Endodermal cell (in vitro differentiated cells): Measurements from ENCODE around the gene CLINT1. TPM values are rescaled to one million over a fixed set of nuclear protein-coding genes. Genes with fewer than 3 reads are reported as not detected.
"Not testable (repeated sequence)": the region's sequence is repeated elsewhere in the genome, so short reads cannot be mapped to it uniquely, and the experiment has no call there.

ENCODE experiments used
- DNase-seq: peaks from one replicate; pipeline ENCODE4 v3.0.0-alpha.2; 2017
- H3K27ac ChIP-seq: 2 replicates; pipeline ENCODE4 v1.5.1; 2013; ENCODE audit warnings: mild to moderate bottlenecking, low read depth, low read length, moderate library complexity
- H3K27me3 ChIP-seq: 2 replicates; pipeline ENCODE4 v1.6.1; 2013; ENCODE audit warnings: mild to moderate bottlenecking, low read length, moderate library complexity; ENCODE audit not compliant: insufficient read depth, control insufficient read depth, poor library complexity, severe bottlenecking
- H3K36me3 ChIP-seq: 2 replicates; pipeline ENCODE4 v1.7.0; 2013; ENCODE audit warnings: mild to moderate bottlenecking, low read length, moderate library complexity; ENCODE audit not compliant: control insufficient read depth, insufficient read depth
- H3K4me1 ChIP-seq: one replicate; pipeline ENCODE4 v1.7.0; 2013; ENCODE audit warnings: low read length; ENCODE audit not compliant: control insufficient read depth, insufficient read depth
- H3K4me3 ChIP-seq: 2 replicates; pipeline ENCODE4 v1.5.1; 2013; ENCODE audit warnings: mild to moderate bottlenecking, low read length, moderate library complexity
- H3K9ac ChIP-seq: 2 replicates; pipeline ENCODE4 v1.6.1; 2013; ENCODE audit warnings: mild to moderate bottlenecking, low read length, moderate library complexity; ENCODE audit not compliant: poor library complexity, severe bottlenecking; ENCODE audit errors: extremely low read depth
- H3K9me3 ChIP-seq: 2 replicates; pipeline ENCODE4 v1.6.1; 2013; ENCODE audit warnings: mild to moderate bottlenecking, low read length, moderate library complexity; ENCODE audit not compliant: control insufficient read depth
- H3K27ac Mint-ChIP-seq: 2 replicates; pipeline ENCODE4 v1.8.0; 2020; ENCODE audit warnings: mixed read lengths
- H3K27me3 Mint-ChIP-seq: 2 replicates; pipeline ENCODE4 v1.8.0; 2021; ENCODE audit warnings: mild to moderate bottlenecking, mixed read lengths; ENCODE audit not compliant: insufficient read depth
- H3K36me3 Mint-ChIP-seq: 2 replicates; pipeline ENCODE4 v1.8.0; 2020; ENCODE audit warnings: low read depth, mixed read lengths
- H3K4me1 Mint-ChIP-seq: 2 replicates; pipeline ENCODE4 v1.8.0; 2020; ENCODE audit warnings: mixed read lengths
- H3K4me3 Mint-ChIP-seq: 2 replicates; pipeline ENCODE4 v1.8.0; 2020; ENCODE audit warnings: mild to moderate bottlenecking, moderate library complexity, mixed read lengths
- H3K9me3 Mint-ChIP-seq: 2 replicates; pipeline ENCODE4 v1.8.0; 2020; ENCODE audit warnings: mild to moderate bottlenecking, mixed read lengths
- CTCF ChIP-seq: fragments of 200-600 bp; sonication (generic); conservative IDR thresholded peaks from 2 replicates; pipeline ENCODE4 v1.5.0; 2021; ENCODE audit warnings: antibody characterized with exemption, mild to moderate bottlenecking
- WGBS, 2 experiments: methylation state at CpG; one replicate each; pipeline versions ENCODE4 v1.1.5 to v1.1.7; 2013; ENCODE audit warnings: missing lambda C conversion rate in 2 of 2, mixed read lengths in 1 of 2; ENCODE audit not compliant: insufficient coverage in 1 of 2, insufficient read length in 1 of 2; 5-methylcytosine and 5-hydroxymethylcytosine counted together
- total RNA-seq, 2 donors: library from RNA; stranded (reverse); fragmentation: NEBNext Ultra II Directional in 1 of 2; extraction: Animal tissue kit (Norgen Biotek cat#: 25700) in 1 of 2; gene quantifications; 2 replicates in 1 of 2; 3 replicates in 1 of 2; pipeline ENCODE4 v1.2.1, GENCODE V29; 2021

The CLINT1 gene
- total RNA-seq, 2 donors from 2014 or later: 91.6 to 92.7 TPM

- H3K27ac ChIP-seq: no peak overlapping the region
These were observed 256 bp upstream of the CLINT1 start for GRCh38 chr5:157859227-157859575.

GRCh38 chr5:157857816-157858526 is 974 bp downstream of the CLINT1 start:
- peak overlapping the region; percentile 81 for H3K9ac ChIP-seq
- 20 to 47% methylated on average over 3 to 5 of the region's 5 CpGs for WGBS, 2 experiments
- H3K27me3 ChIP-seq: no peaks in the 10 kb centered on the region
- H3K36me3 ChIP-seq: no peaks in the 10 kb centered on the region
- no peaks in the 10 kb centered on the region for H3K9me3 Mint-ChIP-seq
- H3K4me1 ChIP-seq: no peaks in the 10 kb centered on the region
- H3K4me3 Mint-ChIP-seq: peak overlapping the region; percentile 96
- H3K9me3 ChIP-seq: no peaks in the 10 kb centered on the region
- DNase-seq: no peak
- H3K27ac ChIP-seq: peak overlapping the region; percentile 87
- H3K4me3 ChIP-seq: peak overlapping the region; percentile 93
- peaks cover 3% of the 10 kb centered on the region for H3K36me3 Mint-ChIP-seq
- H3K27me3 Mint-ChIP-seq: no peaks in the 10 kb centered on the region
- no peak for TF ChIP-seq CTCF
- peak overlapping the region; percentile 97 for H3K27ac Mint-ChIP-seq
- peaks cover 28% of the 10 kb centered on the region for H3K4me1 Mint-ChIP-seq

More at GRCh38 chr5:157859227-157859575, 256 bp upstream of the CLINT1 start:
- no peak for DNase-seq
- Histone ChIP-seq H3K4me3 (peak overlapping the region; percentile 93), H3K27me3 (no peaks in the 10 kb centered on the region), H3K9me3 (no peaks in the 10 kb centered on the region), H3K9ac (no peak overlapping the region), H3K4me1 (no peaks in the 10 kb centered on the region), H3K36me3 (no peaks in the 10 kb centered on the region)
- Mint-ChIP-seq H3K36me3 (peaks cover 3% of the 10 kb centered on the region), H3K4me3 (peak overlapping the region; percentile 96), H3K4me1 (peaks cover 28% of the 10 kb centered on the region), H3K9me3 (no peaks in the 10 kb centered on the region), H3K27ac (peak overlapping the region; percentile 97), H3K27me3 (no peaks in the 10 kb centered on the region)
- WGBS, 2 experiments: 35 to 80% methylated on average over 2 to 10 of the region's 10 CpGs
- no peak for TF ChIP-seq CTCF

- DNase-seq: peak; percentile 90
- H3K27me3 ChIP-seq: no peaks in the 10 kb centered on the region
- H3K27ac ChIP-seq: no peak overlapping the region
- Mint-ChIP-seq H3K4me3 (no peak overlapping the region), H3K27ac (peak overlapping the region; percentile 61), H3K27me3 (no peaks in the 10 kb centered on the region), H3K4me1 (peaks cover 20% of the 10 kb centered on the region), H3K9me3 (no peaks in the 10 kb centered on the region), H3K36me3 (peaks cover 3% of the 10 kb centered on the region)
- no peaks in the 10 kb centered on the region for H3K9me3 ChIP-seq
- WGBS, 2 experiments: 69 to 78% methylated on average over 5 to 10 of the region's 10 CpGs
- peak; percentile 89 for TF ChIP-seq CTCF
- H3K36me3 ChIP-seq: no peaks in the 10 kb centered on the region
- no peak overlapping the region for H3K9ac ChIP-seq
- no peak overlapping the region for H3K4me3 ChIP-seq
- H3K4me1 ChIP-seq: no peaks in the 10 kb centered on the region
These were observed 3.4 kb downstream of the CLINT1 start for GRCh38 chr5:157855404-157855994.

- not testable (repeated sequence) for H3K9me3 Mint-ChIP-seq, H3K4me3 ChIP-seq, H3K27ac Mint-ChIP-seq, H3K36me3 Mint-ChIP-seq, H3K27me3 ChIP-seq, H3K27me3 Mint-ChIP-seq, H3K4me3 Mint-ChIP-seq, DNase-seq, H3K27ac ChIP-seq, H3K4me1 ChIP-seq, H3K9ac ChIP-seq, H3K9me3 ChIP-seq, H3K36me3 ChIP-seq
- WGBS, 2 experiments: 87 to 94% methylated on average over 4 to 8 of the region's 9 CpGs
- peaks cover 20% of the 10 kb centered on the region for H3K4me1 Mint-ChIP-seq
These were observed 5.6 kb downstream of the CLINT1 start for GRCh38 chr5:157853365-157853764.
